Panc1 (cell line): ENCODE results near the gene LRCH2. TPM values are rescaled to one million over a fixed set of nuclear protein-coding genes. Genes with fewer than 3 reads are reported as not detected.

Experiments used
- ATAC-seq: fragments of 200-7000 bp; cut with Tn5 transposase; 2 replicates; pipeline ENCODE4 v1.9.1; 2020; ENCODE audit warnings: mild to moderate bottlenecking, moderate library complexity
- Bru-seq: library from RNA; stranded (reverse); fragments of 400-500 nt; gene quantifications from one replicate; lab custom pipeline; 2021; lab: Mats Ljungman, UMichigan
- BruChase-seq, 2 experiments: library from RNA; stranded (reverse); fragments of 400-500 nt; gene quantifications; one replicate each; lab custom pipeline; 2021; lab: Mats Ljungman, UMichigan
- BruUV-seq: library from RNA; stranded (reverse); fragments of 400-500 nt; replicated peaks from 2 replicates; lab custom pipeline; 2021; lab: Mats Ljungman, UMichigan
- CTCF ChIA-PET: fragments of 300-600 bp; sonication (Branson Sonifier 250); formaldehyde crosslinking; loops from one replicate; lab custom pipeline; 2022; ENCODE audit warnings: antibody characterized with exemption; lab: Charles Lee
- POLR2A ChIA-PET: fragments of 300-600 bp; sonication (Branson Sonifier 250); formaldehyde crosslinking; loops from one replicate; lab custom pipeline; 2022; ENCODE audit warnings: antibody characterized with exemption; lab: Charles Lee
- DNase-seq: peaks from one replicate; pipeline ENCODE4 v3.0.0-alpha.2; 2010; ENCODE audit warnings: low read depth, low spot score
- H3K27ac ChIP-seq: 2 replicates; pipeline ENCODE4 v1.5.1; 2011; ENCODE audit warnings: mild to moderate bottlenecking, low read length, inconsistent platforms
- H3K27me3 ChIP-seq: fragments of 200-500 bp; sonication (Bioruptor generic); 2 replicates; pipeline ENCODE4 v1.6.0; 2014; ENCODE audit warnings: low read length, inconsistent platforms; ENCODE audit not compliant: control insufficient read depth, insufficient read depth
- H3K36me3 ChIP-seq: fragments of 200-500 bp; sonication (Bioruptor generic); 2 replicates; pipeline ENCODE4 v1.5.1; 2014; ENCODE audit warnings: inconsistent platforms, mild to moderate bottlenecking, low read length, moderate library complexity; ENCODE audit not compliant: control insufficient read depth, insufficient read depth
- H3K4me1 ChIP-seq: 2 replicates; pipeline ENCODE4 v1.5.1; 2011; ENCODE audit warnings: inconsistent platforms, mild to moderate bottlenecking, low read length, moderate library complexity; ENCODE audit not compliant: control insufficient read depth, insufficient read depth
- H3K4me3 ChIP-seq, 2 experiments: 2 replicates each; pipeline ENCODE4 v1.5.1; 2011 to 2012; ENCODE audit warnings: low read depth in 2 of 2, low read length in 2 of 2, mild to moderate bottlenecking in 2 of 2, inconsistent platforms in 1 of 2, moderate library complexity in 1 of 2
- H3K9me3 ChIP-seq: fragments of 200-500 bp; sonication (Bioruptor generic); 2 replicates; pipeline ENCODE4 v1.5.1; 2014; ENCODE audit warnings: low read depth, mild to moderate bottlenecking, inconsistent platforms, low read length, moderate library complexity; ENCODE audit not compliant: control insufficient read depth, insufficient read depth
- CTCF ChIP-seq: fragments of 450-650 bp; IDR thresholded peaks from 2 replicates; pipeline ENCODE4 v1.5.1; 2017; ENCODE audit warnings: mild to moderate bottlenecking
- POLR2AphosphoS5 ChIP-seq: IDR thresholded peaks from 2 replicates; pipeline ENCODE4 v1.6.1; 2012; ENCODE audit warnings: mild to moderate bottlenecking, low read depth, low read length, moderate library complexity
- SIN3A ChIP-seq: IDR thresholded peaks from 2 replicates; pipeline ENCODE4 v1.6.1; 2012; ENCODE audit warnings: low read depth, mild to moderate bottlenecking, low read length, moderate library complexity, borderline replicate concordance; ENCODE audit not compliant: insufficient read depth
- TCF7L2 ChIP-seq: IDR thresholded peaks from 2 replicates; pipeline ENCODE4 v1.6.1; 2011; ENCODE audit warnings: mild to moderate bottlenecking, low read depth, low read length, inconsistent platforms
- in situ Hi-C: cut with HindIII; loops from 2 replicates; pipeline ENCODE4 v1.10.0; 2016; ENCODE audit warnings: low sequenced_read_pairs, low pct_unique_long_range_greater_than_20kb
- intact Hi-C: fragments of 100-400 bp; cut with micrococcal nuclease; formaldehyde crosslinking; loops from one replicate; pipeline ENCODE4 v1.10.0; 2022; ENCODE audit not compliant: unreplicated experiment
- long read RNA-seq: library from polyadenylated mRNA; unstranded; transcript quantifications from one replicate; pipeline ENCODE4 v2.0.0, GENCODE V29; 2021; ENCODE audit not compliant: unreplicated experiment
- polyA plus RNA-seq: library from polyadenylated mRNA; unstranded; fragments of >200 nt; gene quantifications from one replicate; pipeline ENCODE4 v1.2.1, GENCODE V29; 2012; ENCODE audit warnings: missing spikeins; ENCODE audit not compliant: insufficient read length
- total RNA-seq: library from RNA; stranded (reverse); gene quantifications from one replicate; pipeline ENCODE4 v1.2.1, GENCODE V29; 2021; ENCODE audit not compliant: unreplicated experiment
- TF ChIP-seq, protein P1 (sequence below), 2 experiments: IDR thresholded peaks; 2 replicates each; pipeline ENCODE4 v1.6.1; 2011 to 2012; ENCODE audit warnings: low read depth in 2 of 2, control low read depth in 1 of 2, low read length in 1 of 2, mild to moderate bottlenecking in 1 of 2, moderate library complexity in 1 of 2; ENCODE audit not compliant: insufficient read depth in 1 of 2

The LRCH2 gene
- total RNA-seq (0.13 TPM), Bru-seq, nascent RNA (percentile 17 among the genes with signal in this experiment), BruChase-seq, experiment 1, labeled RNA remaining after a 2-hour chase (percentile 15 among the genes with signal in this experiment), BruChase-seq, experiment 2, labeled RNA remaining after a 6-hour chase (percentile 17 among the genes with signal in this experiment)
- not detected for polyA plus RNA-seq
- long read RNA-seq: 0 reads

GRCh38 chrX:115233497-115234455 lies at the start of gene LRCH2:
Gene LRCH2, minus strand, starts transcription at chrX:115234096. Its CDS starts 55 bp downstream, at chrX:115234041.
- Histone ChIP-seq H3K36me3 (no peaks in the 10 kb centered on the region), H3K4me1 (no peaks in the 10 kb centered on the region), H3K27me3 (peaks cover 39% of the 10 kb centered on the region), H3K27ac (no peak within 1 kb of the TSS), H3K4me3 (peak within 1 kb of the TSS; percentile 39 to 45), H3K9me3 (no peaks in the 10 kb centered on the region)
- intact Hi-C loops (no loop called here), in situ Hi-C loops (no loop called here)
- peak; percentile 66; the same call in 1 of the 2 replicates for ATAC-seq
- TF ChIP-seq POLR2AphosphoS5: no peak
- TF ChIP-seq SIN3A: no peak
- TF ChIP-seq CTCF: no peak
- TF ChIP-seq, protein P1, sequence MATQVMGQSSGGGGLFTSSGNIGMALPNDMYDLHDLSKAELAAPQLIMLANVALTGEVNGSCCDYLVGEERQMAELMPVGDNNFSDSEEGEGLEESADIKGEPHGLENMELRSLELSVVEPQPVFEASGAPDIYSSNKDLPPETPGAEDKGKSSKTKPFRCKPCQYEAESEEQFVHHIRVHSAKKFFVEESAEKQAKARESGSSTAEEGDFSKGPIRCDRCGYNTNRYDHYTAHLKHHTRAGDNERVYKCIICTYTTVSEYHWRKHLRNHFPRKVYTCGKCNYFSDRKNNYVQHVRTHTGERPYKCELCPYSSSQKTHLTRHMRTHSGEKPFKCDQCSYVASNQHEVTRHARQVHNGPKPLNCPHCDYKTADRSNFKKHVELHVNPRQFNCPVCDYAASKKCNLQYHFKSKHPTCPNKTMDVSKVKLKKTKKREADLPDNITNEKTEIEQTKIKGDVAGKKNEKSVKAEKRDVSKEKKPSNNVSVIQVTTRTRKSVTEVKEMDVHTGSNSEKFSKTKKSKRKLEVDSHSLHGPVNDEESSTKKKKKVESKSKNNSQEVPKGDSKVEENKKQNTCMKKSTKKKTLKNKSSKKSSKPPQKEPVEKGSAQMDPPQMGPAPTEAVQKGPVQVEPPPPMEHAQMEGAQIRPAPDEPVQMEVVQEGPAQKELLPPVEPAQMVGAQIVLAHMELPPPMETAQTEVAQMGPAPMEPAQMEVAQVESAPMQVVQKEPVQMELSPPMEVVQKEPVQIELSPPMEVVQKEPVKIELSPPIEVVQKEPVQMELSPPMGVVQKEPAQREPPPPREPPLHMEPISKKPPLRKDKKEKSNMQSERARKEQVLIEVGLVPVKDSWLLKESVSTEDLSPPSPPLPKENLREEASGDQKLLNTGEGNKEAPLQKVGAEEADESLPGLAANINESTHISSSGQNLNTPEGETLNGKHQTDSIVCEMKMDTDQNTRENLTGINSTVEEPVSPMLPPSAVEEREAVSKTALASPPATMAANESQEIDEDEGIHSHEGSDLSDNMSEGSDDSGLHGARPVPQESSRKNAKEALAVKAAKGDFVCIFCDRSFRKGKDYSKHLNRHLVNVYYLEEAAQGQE (IDR thresholded peaks at IDR 0.05; ENCODE audit: insufficient read depth in 1 of 2, low read depth in 2 of 2, low read length in 1 of 2): no peak
- no peak for TF ChIP-seq TCF7L2
- BruUV-seq: no TSS peak
- DNase-seq: no peak
- ChIA-PET CTCF (no interaction called here), POLR2A (no interaction called here)

- in situ Hi-C loops (no loop called here), intact Hi-C loops (no loop called here)
- ChIA-PET POLR2A (no interaction called here), CTCF (no interaction called here)
- no peaks in the 10 kb centered on the region for H3K4me1 ChIP-seq
- H3K27me3 ChIP-seq: no peaks in the 10 kb centered on the region; the same call in 1 of the 2 replicates
- BruUV-seq: no TSS peak
- H3K36me3 ChIP-seq: no peaks in the 10 kb centered on the region
- ATAC-seq (no peak), DNase-seq (no peak)
- TF ChIP-seq POLR2AphosphoS5: no peak
- TF ChIP-seq, protein P1 (IDR thresholded peaks at IDR 0.05; ENCODE audit: insufficient read depth in 1 of 2, low read depth in 2 of 2, low read length in 1 of 2): no peak
- TF ChIP-seq SIN3A: no peak
- TF ChIP-seq CTCF: no peak
- no peak for TF ChIP-seq TCF7L2
- no peaks in the 10 kb centered on the region for H3K9me3 ChIP-seq
- no peak overlapping the region for H3K27ac ChIP-seq
- H3K4me3 ChIP-seq: no peak overlapping the region
Measured at GRCh38 chrX:115269051-115269683, 35.3 kb upstream of the LRCH2 start.
